ENCODE data around the gene OLR1. TPM values are rescaled to one million over a fixed set of nuclear protein-coding genes. Genes with fewer than 3 reads are reported as not detected.

OLR1 gene
- total RNA-seq, 1 experiment from 2014 or later = not detected

DNA sequence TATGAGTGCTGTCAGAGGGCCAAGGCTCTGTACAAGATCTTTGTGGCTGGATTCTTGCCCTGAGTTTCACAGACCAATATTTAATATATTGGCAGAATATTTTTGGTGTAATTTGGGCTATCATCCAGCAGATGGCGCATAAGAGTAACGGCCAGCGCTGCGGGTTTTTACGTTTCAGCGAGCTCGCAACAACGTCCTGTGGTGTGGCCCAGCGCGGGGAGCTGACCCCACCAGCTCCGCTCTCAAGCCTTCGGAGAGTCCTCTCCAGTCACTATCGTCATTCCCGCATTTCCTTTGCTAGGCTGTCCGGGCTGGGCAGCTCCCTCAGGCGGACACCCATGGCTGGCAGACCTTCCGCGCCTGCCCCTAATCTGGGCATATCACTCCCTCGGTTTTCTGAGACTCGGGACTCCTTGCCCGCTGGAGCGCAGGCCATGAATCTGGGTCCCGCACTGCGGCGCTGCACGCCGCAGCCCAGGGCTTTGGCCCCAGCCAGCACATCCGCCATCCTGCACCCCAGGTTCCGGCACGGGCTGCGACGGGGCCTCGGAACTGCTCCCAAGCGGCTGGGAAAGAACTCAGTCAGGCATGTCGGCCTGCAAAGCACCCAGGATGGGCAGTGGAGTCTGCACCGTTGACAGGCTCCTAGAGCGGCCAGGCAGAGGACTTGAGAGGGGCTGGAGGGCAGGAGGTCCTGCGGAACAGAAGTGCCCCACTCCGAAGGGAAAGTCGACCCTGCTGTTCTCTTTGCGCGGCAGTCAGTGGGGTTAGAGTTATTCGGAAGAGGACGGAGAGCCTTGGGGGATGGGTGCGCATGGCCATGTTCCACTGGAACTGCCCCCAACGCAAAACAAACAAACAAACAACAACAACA lies 18.4 kb downstream of the OLR1 start:
- DNase-seq (ENCODE audit: low spot score) = peak; percentile 52

- DNase-seq (ENCODE audit: low spot score) = no peak
Measured at GRCh38 chr12:10151621-10152020, 20.3 kb downstream of the OLR1 start.

DNA sequence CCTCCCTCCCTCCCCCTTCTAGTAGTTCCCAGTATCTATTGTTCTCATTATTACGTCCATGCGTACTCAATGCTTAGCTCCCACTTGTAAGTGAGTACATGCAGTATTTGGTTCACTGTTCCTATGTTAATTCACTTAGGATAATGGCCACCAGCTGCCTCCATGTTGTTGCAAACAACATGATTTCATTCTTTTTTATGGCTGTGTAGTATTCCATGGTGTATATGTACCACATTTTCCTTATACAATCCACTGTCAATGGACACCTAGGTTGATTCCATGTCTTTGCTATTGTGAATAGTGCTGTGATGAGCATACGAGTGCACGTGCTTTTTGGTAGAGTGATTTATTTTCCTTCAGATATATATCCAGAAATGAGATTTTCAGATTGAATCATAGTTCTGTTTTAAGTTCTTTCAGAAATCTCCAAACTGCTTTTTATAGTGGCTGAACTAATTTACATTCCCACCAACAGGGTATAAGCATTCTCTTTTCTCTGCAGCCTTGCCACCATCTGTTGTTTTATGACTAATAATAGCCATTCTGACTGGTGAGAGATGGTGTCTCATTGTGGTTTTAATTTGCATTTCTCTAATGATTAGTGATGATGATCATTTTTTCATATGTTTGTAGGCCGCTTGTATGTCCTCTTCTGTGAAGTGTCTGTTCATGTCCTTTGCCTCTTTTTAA lies 24.1 kb downstream of the OLR1 start:
- DNase-seq (ENCODE audit: low spot score) = no peak

DNA sequence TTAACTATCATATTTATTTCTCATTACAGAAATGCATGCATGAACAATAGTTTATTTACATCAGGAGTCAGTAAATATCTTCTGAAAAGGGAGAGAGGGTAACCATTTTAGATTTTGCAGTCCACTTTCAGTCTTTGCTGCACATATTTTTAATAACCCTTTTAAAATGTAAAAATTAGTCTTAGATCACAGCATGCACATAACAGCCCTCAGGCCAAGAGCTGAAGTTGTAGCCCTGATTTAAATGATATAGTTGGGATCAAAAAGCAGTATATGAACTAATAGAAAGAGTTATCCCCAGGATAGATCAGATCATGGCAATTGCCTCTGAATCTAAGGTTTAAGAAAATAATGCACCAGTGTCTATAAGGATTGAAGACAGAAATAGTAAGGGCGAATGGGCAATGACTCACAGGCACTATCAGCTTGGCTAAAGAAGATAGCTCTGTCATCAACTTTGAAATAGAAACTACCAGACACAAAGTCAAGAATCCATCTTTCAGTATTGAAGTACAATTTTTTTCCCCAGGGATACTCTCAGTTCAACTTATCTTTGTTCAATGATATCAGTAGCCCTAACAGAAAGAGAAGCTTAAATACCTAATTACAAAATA lies 28.8 kb downstream of the OLR1 start:
- DNase-seq (ENCODE audit: low spot score) = no peak

DNA sequence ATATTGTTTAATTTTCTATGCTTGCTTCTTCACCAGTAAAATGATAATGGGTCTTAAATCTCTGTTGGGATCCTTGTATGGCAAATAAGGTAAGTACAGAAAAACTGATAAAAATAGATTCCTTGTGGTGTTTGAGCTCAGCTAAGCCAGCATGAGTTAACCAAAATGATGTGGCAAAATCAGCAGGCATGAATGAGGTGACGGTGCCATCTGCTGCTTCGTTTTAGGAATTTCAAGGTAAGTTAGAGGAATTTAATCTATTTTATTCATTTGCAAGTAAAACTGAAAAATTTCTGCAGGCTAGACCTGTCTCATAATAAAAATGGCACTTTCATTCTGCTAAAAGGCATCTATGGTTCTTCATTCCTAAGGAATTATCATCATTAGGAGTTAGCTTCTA lies 31.9 kb downstream of the OLR1 start:
- DNase-seq (ENCODE audit: low spot score) = peak; percentile 59

- no peak for DNase-seq (ENCODE audit: low spot score)
Measured at GRCh38 chr12:10136637-10137205, 35.2 kb downstream of the OLR1 start.

- DNase-seq (ENCODE audit: low spot score) = no peak
Measured at GRCh38 chr12:10135126-10135525, 36.8 kb downstream of the OLR1 start.

- DNase-seq (ENCODE audit: low spot score) = no peak
Measured at GRCh38 chr12:10132850-10133370, 39.0 kb downstream of the OLR1 start.

GRCh38 chr12:10131111-10131690 lies 40.7 kb downstream of the OLR1 start:
- no peak for DNase-seq (ENCODE audit: low spot score)

DNA sequence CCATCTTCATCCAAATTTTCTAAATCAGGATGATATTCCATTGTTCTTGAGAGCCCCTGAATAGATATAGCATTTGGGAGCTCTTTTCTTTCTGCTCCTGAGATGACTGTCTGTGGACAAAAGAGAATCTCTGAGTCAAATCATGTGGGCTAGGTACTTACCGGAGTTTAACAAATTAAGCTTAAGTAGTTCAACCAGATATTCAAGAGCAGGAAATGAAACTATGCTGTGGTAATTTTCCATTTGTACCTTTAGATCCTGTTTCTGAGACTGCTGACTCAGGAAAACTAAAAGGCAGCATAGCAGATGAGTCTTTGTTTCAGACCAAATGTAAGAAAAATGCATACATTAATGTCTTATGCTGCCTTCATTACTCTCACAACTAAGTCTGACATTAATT lies 41.9 kb downstream of the OLR1 start, which contains the start of gene CLEC7A:
TSS of gene CLEC7A (minus strand) at position 158 of the 400 bp plus-strand sequence. CDS start at position 41, 117 bp downstream.
- DNase-seq (ENCODE audit: low spot score) = no peak

GRCh38 chr12:10128687-10129086 lies 43.2 kb downstream of the OLR1 start:
- DNase-seq (ENCODE audit: low spot score) = no peak

DNA sequence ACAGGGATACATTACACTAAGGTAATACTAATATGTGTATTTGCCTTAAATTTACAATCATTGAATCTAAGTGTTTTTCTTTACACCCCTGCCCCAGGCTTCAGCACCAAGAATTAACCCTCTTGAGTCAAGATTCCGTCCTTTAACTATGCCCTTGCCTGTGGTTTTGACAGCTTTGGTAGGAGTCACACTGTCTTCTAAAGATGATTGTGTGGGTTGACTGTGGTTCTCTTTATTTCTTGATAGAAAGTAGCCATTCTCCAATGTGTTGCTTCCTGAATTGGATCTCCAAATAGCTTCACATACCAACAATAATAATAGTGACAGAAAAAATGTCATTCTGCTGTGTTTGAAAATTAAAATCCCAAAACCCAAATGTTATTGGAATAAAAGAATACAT lies 45.5 kb downstream of the OLR1 start:
- no peak for DNase-seq (ENCODE audit: low spot score)

DNA sequence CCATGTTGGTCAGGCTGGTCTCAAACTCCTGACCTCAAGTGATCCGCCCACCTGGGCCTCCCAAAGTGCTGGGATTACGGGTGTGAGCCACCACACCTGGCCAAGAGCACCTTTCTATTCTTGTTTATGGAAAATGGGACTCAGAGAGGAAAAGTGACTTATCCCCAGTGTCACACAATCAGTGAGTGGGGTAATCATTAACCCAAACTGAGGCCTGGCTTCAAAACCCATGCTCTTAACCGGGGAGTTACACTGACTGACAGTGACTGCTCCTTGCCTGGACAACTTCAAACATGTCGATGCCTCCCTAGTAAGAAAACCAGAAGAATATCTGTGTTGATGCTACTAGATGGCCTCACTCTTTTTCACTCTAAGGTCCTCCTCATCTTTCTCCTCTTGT lies 49.2 kb downstream of the OLR1 start:
- DNase-seq (ENCODE audit: low spot score) = no peak

GRCh38 chr12:10121278-10121677 lies 50.7 kb downstream of the OLR1 start:
- no peak for DNase-seq (ENCODE audit: low spot score)

DNA sequence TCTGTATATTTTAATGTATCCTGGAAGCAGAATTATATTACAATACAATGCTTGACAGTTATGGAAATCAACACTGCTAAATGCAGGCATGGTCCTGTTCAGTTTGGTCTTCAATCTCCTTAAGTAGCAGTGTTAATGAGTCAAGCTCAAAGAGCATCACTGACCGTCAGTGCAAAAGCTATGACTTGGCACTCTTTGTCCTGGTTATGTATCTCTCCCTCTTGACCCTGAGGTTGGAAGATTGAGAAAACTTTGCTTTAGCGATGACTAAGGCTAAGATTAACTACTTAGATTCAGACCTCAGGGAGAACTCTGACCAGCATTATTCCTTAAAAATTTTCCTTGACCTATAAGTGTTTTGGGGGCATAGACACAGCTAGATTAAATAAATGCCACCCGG lies 52.9 kb downstream of the OLR1 start:
- no peak for DNase-seq (ENCODE audit: low spot score)

- no peak for DNase-seq (ENCODE audit: low spot score)
Measured at GRCh38 chr12:10115890-10116289, 56.0 kb downstream of the OLR1 start.

- no peak for DNase-seq (ENCODE audit: low spot score)
Measured at GRCh38 chr12:10115311-10115710, 56.6 kb downstream of the OLR1 start.

DNA sequence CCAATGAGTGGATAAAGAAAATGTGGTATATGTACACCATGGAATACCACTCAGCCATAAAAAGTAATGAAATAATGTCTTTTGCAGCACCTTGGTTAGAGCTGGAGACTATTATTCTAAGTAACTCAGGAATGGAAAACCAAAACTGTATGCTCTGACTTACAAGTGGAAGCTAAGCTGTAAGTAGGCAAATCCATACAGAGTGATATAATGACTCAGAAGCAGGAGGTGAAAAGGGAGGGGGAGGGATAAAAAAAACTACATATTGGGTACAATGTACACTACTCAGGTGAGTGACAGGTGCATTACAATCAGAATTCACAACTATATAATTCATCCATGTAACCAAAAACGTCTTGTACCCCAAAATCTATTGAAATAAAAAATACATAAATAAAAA lies 58.0 kb downstream of the OLR1 start:
- no peak for DNase-seq (ENCODE audit: low spot score)

GRCh38 chr12:10113075-10113474 lies 58.9 kb downstream of the OLR1 start:
- DNase-seq (ENCODE audit: low spot score) = no peak

DNA sequence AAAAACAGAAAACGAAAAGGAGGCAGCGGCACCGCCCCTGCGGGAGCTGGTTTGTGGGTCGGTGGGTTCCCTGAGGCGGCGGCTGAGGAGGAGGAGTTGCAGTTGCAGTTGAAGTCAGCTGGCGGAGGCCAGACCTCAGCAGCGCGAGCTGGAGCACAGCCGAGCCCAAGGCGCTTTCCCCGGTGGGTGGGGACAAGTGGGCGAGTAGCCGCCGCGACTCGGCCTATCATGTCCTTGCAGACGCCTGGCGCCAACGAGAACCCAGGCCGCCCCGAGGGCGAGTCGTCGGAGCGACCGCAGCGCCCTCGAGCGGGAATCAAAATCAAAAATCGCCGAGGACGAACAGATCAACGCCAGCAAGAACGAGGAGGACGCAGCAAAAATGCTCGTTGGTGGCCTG lies 60.5 kb downstream of the OLR1 start:
- DNase-seq (ENCODE audit: low spot score) = no peak

DNA sequence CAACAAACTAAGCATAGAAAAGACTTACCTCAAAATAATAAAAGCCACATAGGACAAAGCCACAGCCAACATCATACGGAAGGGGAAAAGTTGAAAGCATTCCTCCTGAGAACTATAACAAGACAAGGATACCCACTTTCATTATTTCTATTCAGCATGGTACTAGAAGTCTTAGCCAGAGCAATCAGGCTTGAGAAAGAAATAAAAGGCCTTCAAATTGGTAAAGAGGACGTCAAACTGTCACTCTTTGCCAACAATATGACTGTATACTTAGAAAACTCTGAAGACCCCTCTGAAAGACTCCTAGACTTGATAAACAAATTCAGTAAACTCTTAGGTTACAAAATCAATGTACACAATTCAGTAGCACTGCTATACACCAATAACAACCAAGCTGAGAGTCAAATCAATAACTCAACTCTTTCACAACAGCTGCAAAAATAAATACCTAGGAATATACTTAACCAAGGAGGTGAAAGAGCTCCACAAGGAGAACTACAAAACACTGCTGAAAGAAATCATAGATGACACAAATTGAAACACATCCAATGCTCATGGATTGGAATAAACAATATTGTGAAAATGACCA lies 61.6 kb downstream of the OLR1 start:
- DNase-seq (ENCODE audit: low spot score) = no peak
